GM12801 (cell line): ENCODE data around the gene CACNA2D3.

Experiments
- CTCF ChIP-seq: IDR thresholded peaks from one replicate; pipeline ENCODE4 v1.5.1; 2011; ENCODE audit warnings: control low read depth; ENCODE audit not compliant: insufficient read length; ENCODE audit errors: extremely low read depth

Gene CACNA2D3

GRCh38 chr3:54192026-54192425 is 69.7 kb downstream of the CACNA2D3 start:
- TF ChIP-seq CTCF, result no peak

GRCh38 chr3:54193093-54193492 is 70.7 kb downstream of the CACNA2D3 start:
- no peak for TF ChIP-seq CTCF

DNA sequence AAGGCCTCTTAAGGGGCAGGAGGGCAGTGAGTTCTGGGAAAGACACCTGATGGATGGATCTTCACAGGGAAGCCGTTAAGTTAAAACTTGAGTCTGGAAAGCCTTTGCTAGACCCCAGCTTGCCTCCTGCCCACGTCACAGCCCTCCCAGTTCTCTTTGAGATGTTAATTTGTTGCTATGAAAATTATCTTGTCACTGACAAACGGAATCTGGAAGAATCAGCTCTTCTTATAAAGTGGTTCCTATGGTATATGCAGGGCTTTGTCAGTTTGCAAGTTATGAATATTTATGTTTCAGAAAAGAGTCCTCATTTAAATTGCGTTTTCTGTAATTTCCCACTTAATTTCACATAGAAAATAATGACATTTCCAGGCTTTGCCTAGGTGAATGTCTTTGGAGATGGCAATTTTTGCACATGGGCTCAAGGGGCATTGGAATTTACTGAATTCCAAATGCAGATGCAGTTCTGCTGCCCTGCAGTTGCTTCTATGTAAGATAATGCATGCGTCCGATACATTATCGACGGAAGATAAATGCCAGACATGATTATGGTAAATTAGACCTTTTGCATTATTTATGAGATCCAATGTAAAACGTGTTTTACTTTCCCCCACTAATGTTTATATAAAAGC is 74.1 kb downstream of the CACNA2D3 start:
- no peak for TF ChIP-seq CTCF

DNA sequence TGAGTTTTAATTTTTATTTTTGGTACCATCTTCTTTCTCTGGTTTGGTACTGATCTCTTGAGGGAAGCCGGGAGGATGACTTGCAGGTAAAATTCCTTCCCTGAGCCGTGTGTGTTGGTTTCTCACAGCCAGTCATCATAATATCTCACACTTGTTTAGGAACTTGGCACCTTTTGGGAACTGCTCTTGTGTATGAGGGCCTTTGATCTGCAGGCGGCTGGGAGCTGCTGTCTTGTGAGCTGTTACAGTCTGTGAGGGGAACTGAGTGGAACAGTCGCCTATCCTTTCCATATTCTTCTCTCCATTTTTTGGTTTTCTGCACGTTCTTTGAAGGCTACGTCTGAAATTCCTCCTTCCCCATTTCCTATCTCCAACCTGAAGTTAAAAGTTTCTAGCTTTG is 75.2 kb downstream of the CACNA2D3 start:
- no peak for TF ChIP-seq CTCF

DNA sequence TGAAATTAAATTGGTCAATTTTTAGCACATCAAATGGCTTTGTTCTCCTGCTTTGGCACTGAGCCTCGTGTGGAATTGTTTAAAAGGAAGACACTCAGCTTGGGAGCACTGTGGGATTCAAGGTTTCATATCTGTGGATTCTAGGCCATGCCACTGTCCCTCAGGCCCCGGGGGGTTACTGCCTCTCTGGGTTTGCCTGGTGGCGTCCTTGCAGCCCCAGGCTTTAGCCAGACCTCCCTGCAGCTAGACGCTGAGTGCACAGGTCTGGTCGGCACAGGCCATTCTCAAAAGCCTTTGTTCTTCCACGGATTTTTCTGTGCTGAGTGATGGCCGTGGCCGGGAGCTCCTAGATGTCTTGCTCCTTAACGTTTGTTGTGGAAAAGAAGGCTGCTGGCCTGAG is 76.2 kb downstream of the CACNA2D3 start:
- TF ChIP-seq CTCF, result no peak

DNA sequence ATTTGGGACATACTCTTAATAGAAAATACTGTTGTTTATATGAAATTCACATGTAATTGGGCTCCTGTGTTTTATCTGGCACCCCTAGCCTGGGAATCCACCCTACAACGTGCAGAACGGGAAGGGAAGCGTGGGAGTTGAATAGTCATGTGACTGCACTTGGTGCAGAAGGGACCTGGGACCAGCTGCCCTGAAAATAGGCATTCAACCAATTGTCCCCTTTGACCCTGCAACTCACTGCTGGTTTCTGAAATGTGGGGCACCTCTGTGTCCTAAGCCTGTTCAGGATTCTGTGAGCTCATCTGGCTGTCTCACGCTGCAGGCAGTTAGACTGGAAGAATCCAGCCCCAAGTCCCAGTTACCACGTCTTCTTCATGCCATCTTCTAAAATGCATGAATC is 79.7 kb downstream of the CACNA2D3 start:
- no peak for TF ChIP-seq CTCF

GRCh38 chr3:54202651-54203248 is 80.4 kb downstream of the CACNA2D3 start:
- TF ChIP-seq CTCF, result no peak
